Measurements from ENCODE around the gene MIA.
"Not testable (repeated sequence)": the region's sequence is repeated elsewhere in the genome, so short reads cannot be mapped to it uniquely, and the experiment has no call there.

MIA gene

GRCh38 chr19:40804783-40805242, 29.5 kb downstream of the MIA start:
- DNase-seq: no peak

GRCh38 chr19:40805258-40805868, 30.0 kb downstream of the MIA start:
- no peak for DNase-seq

GRCh38 chr19:40806423-40807146, 31.3 kb downstream of the MIA start:
- DNase-seq: peak; percentile 89

GRCh38 chr19:40807147-40808020, 32.1 kb downstream of the MIA start:
- no peak for DNase-seq

- DNase-seq: no peak
These were observed 32.7 kb downstream of the MIA start for GRCh38 chr19:40808021-40808325.

- no peak for DNase-seq
These were observed 33.2 kb downstream of the MIA start for GRCh38 chr19:40808497-40808896.

- DNase-seq: no peak
These were observed 34.2 kb downstream of the MIA start for GRCh38 chr19:40809358-40810086.

GRCh38 chr19:40810160-40810559, 34.8 kb downstream of the MIA start:
- DNase-seq: no peak

- peak; percentile 78 for DNase-seq
These were observed 35.5 kb downstream of the MIA start for GRCh38 chr19:40810649-40811408.

GRCh38 chr19:40811478-40812341, 36.4 kb downstream of the MIA start:
- peak; percentile 65 for DNase-seq

- DNase-seq: not testable (repeated sequence)
These were observed 37.2 kb downstream of the MIA start for GRCh38 chr19:40812571-40812970.

- DNase-seq: no peak
These were observed 37.9 kb downstream of the MIA start for GRCh38 chr19:40813182-40813581.

- DNase-seq: no peak
These were observed 39.9 kb downstream of the MIA start for GRCh38 chr19:40815223-40815622.

- peak; percentile 78 for DNase-seq
These were observed 43.4 kb downstream of the MIA start for GRCh38 chr19:40818480-40819399.

GRCh38 chr19:40819479-40820234, 44.3 kb downstream of the MIA start:
- DNase-seq: peak; percentile 73

GRCh38 chr19:40822161-40822560, 46.8 kb downstream of the MIA start:
- DNase-seq: no peak

GRCh38 chr19:40822704-40823553, 47.6 kb downstream of the MIA start:
- peak; percentile 95 for DNase-seq

GRCh38 chr19:40824916-40825315, 49.6 kb downstream of the MIA start:
- DNase-seq: not testable (repeated sequence)

All from hematopoietic multipotent progenitor cell treated with erythropoietin and hydrocortisone succinate and interleukin-3 and kit ligand, for 6 days (in vitro differentiated cells).